H1 (cell line): ENCODE results near the gene MCEE. TPM values are rescaled to one million over a fixed set of nuclear protein-coding genes. Genes with fewer than 3 reads are reported as not detected.

Source experiments
- CTCF ChIA-PET: fragments of 300-600 bp; sonication (Branson Sonifier 250); formaldehyde crosslinking; loops from one replicate; lab custom pipeline; 2021; ENCODE audit not compliant: partially characterized antibody; lab: Charles Lee
- POLR2A ChIA-PET: fragments of 300-600 bp; sonication (Branson Sonifier 250); formaldehyde crosslinking; loops from one replicate; lab custom pipeline; 2021; ENCODE audit warnings: inconsistent platforms; ENCODE audit not compliant: partially characterized antibody; lab: Charles Lee
- DNase-seq, 2 experiments: peaks; one replicate each; pipeline versions ENCODE4 v3.0.0 to v3.0.0-alpha.2; 2010 to 2022; ENCODE audit warnings: low spot score in 2 of 2, low read depth in 1 of 2, mixed read lengths in 1 of 2
- FAIRE-seq: peaks from 2 replicates; lab custom pipeline; 2011; peaks lifted over from hg19 to GRCh38; lab: Jason Lieb, UNC
- H2AFZ ChIP-seq: 2 replicates; pipeline ENCODE4 v1.8.1; 2012; ENCODE audit warnings: low read length, inconsistent platforms
- H2AK5ac ChIP-seq: 2 replicates; pipeline ENCODE4 v1.6.1; 2013; ENCODE audit warnings: low read depth, low read length
- H2BK120ac ChIP-seq: replicated peaks from 2 replicates; pipeline ENCODE3; 2013; ENCODE audit warnings: low read depth, low read length, inconsistent platforms
- H2BK12ac ChIP-seq: 2 replicates; pipeline ENCODE4 v1.6.1; 2013; ENCODE audit warnings: low read depth, low read length
- H2BK15ac ChIP-seq: 2 replicates; pipeline ENCODE4 v1.6.1; 2013; ENCODE audit warnings: low read length
- H2BK20ac ChIP-seq: 2 replicates; pipeline ENCODE4 v1.6.1; 2013; ENCODE audit warnings: low read length
- H2BK5ac ChIP-seq: 2 replicates; pipeline ENCODE4 v1.6.1; 2013; ENCODE audit warnings: low read depth, low read length
- H3K14ac ChIP-seq: 2 replicates; pipeline ENCODE4 v1.6.1; 2013; ENCODE audit warnings: inconsistent platforms; ENCODE audit not compliant: insufficient read length
- H3K18ac ChIP-seq: 2 replicates; pipeline ENCODE4 v1.6.1; 2013; ENCODE audit warnings: low read length; ENCODE audit errors: extremely low read depth
- H3K23ac ChIP-seq: 2 replicates; pipeline ENCODE4 v1.6.1; 2013; ENCODE audit warnings: inconsistent platforms; ENCODE audit not compliant: insufficient read length
- H3K23me2 ChIP-seq: 2 replicates; pipeline ENCODE4 v1.6.1; 2013; ENCODE audit warnings: low read depth, low read length
- H3K27ac ChIP-seq: 2 replicates; pipeline ENCODE4 v1.6.1; 2011; ENCODE audit warnings: low read depth, low read length, inconsistent platforms
- H3K27me3 ChIP-seq, 4 experiments: replicated peaks in 1 of 4; 1 replicate in 1 of 4; 2 replicates in 3 of 4; pipeline versions ENCODE4 v1.6.1 to v1.8.1; 2011 to 2013; ENCODE audit warnings: low read length in 3 of 4, mild to moderate bottlenecking in 3 of 4, inconsistent platforms in 2 of 4, mixed read lengths in 2 of 4, moderate library complexity in 1 of 4; ENCODE audit not compliant: control insufficient read depth in 3 of 4, insufficient read depth in 3 of 4; ENCODE audit errors: extremely low read depth in 1 of 4
- H3K36me3 ChIP-seq, 4 experiments: 2 replicates each; pipeline versions ENCODE4 v1.6.1 to v1.8.1; 2011 to 2013; ENCODE audit warnings: mild to moderate bottlenecking in 4 of 4, low read length in 3 of 4, moderate library complexity in 2 of 4, control low read depth in 1 of 4, inconsistent platforms in 1 of 4; ENCODE audit not compliant: insufficient read depth in 4 of 4, control insufficient read depth in 2 of 4
- H3K4ac ChIP-seq: replicated peaks from 2 replicates; pipeline ENCODE3; 2013; ENCODE audit warnings: low read length, low read depth, mixed read lengths, inconsistent platforms; ENCODE audit not compliant: insufficient read length
- H3K4me1 ChIP-seq, 4 experiments: replicated peaks in 1 of 4; 1 replicate in 1 of 4; 2 replicates in 3 of 4; pipeline versions ENCODE4 v1.6.1 to v1.8.1; 2011 to 2013; ENCODE audit warnings: low read length in 3 of 4, inconsistent platforms in 2 of 4, mixed read lengths in 1 of 4; ENCODE audit not compliant: insufficient read depth in 4 of 4, control insufficient read depth in 3 of 4
- H3K4me2 ChIP-seq, 2 experiments: 2 replicates each; pipeline versions ENCODE4 v1.6.1 to v1.8.1; 2011 to 2013; ENCODE audit warnings: low read depth in 2 of 2, low read length in 2 of 2, control low read depth in 1 of 2, inconsistent platforms in 1 of 2, mild to moderate bottlenecking in 1 of 2; ENCODE audit not compliant: insufficient read depth in 1 of 2
- H3K4me3 ChIP-seq, 4 experiments: fragments of 200-600, 300-600 bp in 1 of 4; sonication (generic), shearing (Covaris generic), sonication (Bioruptor Twin) in 1 of 4; 2 replicates each; pipeline versions ENCODE4 v1.5.1 to v1.8.1; 2011 to 2016; ENCODE audit warnings: low read length in 4 of 4, low read depth in 3 of 4, control low read depth in 2 of 4, inconsistent platforms in 2 of 4, mild to moderate bottlenecking in 2 of 4, mixed read lengths in 1 of 4, moderate library complexity in 1 of 4; ENCODE audit not compliant: insufficient read depth in 2 of 4; ENCODE audit errors: extremely low read depth in 1 of 4
- H3K56ac ChIP-seq: replicated peaks from 2 replicates; pipeline ENCODE3; 2013; ENCODE audit warnings: low read depth, mild to moderate bottlenecking, mixed read lengths, low read length, inconsistent platforms; ENCODE audit not compliant: insufficient read length
- H3K79me1 ChIP-seq: 2 replicates; pipeline ENCODE4 v1.6.1; 2013; ENCODE audit warnings: low read depth, low read length, control low read depth
- H3K79me2 ChIP-seq, 2 experiments: 2 replicates each; pipeline versions ENCODE4 v1.6.1 to v1.8.1; 2012 to 2013; ENCODE audit warnings: low read length in 2 of 2, mild to moderate bottlenecking in 2 of 2, inconsistent platforms in 1 of 2; ENCODE audit not compliant: insufficient read depth in 2 of 2, control insufficient read depth in 1 of 2
- H3K9ac ChIP-seq, 4 experiments: replicated peaks in 1 of 4; 1 replicate in 1 of 4; 2 replicates in 3 of 4; pipeline versions ENCODE4 v1.6.1 to v1.8.1; 2011 to 2013; ENCODE audit warnings: low read depth in 3 of 4, low read length in 3 of 4, control low read depth in 2 of 4, mild to moderate bottlenecking in 2 of 4, moderate library complexity in 2 of 4, inconsistent platforms in 1 of 4; ENCODE audit errors: extremely low read depth in 1 of 4
- H3K9me3 ChIP-seq, 2 experiments: 2 replicates each; pipeline versions ENCODE4 v1.6.1 to v1.8.1; 2012 to 2013; ENCODE audit warnings: mild to moderate bottlenecking in 2 of 2, moderate library complexity in 2 of 2, control low read depth in 1 of 2, inconsistent platforms in 1 of 2, low read depth in 1 of 2, low read length in 1 of 2, mixed read lengths in 1 of 2; ENCODE audit not compliant: insufficient read depth in 2 of 2
- H4K20me1 ChIP-seq, 2 experiments: replicated peaks in 1 of 2; 2 replicates each; pipeline versions ENCODE3 to v1.8.1; 2011 to 2013; ENCODE audit warnings: inconsistent platforms in 2 of 2, low read length in 2 of 2, mild to moderate bottlenecking in 1 of 2; ENCODE audit not compliant: insufficient read depth in 2 of 2, control insufficient read depth in 1 of 2
- H4K5ac ChIP-seq: 2 replicates; pipeline ENCODE4 v1.6.1; 2013; ENCODE audit warnings: low read length, low read depth, mixed read lengths, inconsistent platforms; ENCODE audit not compliant: insufficient read length
- H4K8ac ChIP-seq: 2 replicates; pipeline ENCODE4 v1.8.0; 2013; ENCODE audit warnings: mild to moderate bottlenecking, moderate library complexity, low read length, inconsistent platforms; ENCODE audit not compliant: insufficient read depth; ENCODE audit errors: extremely low read depth
- H4K91ac ChIP-seq: replicated peaks from 2 replicates; pipeline ENCODE3; 2013; ENCODE audit warnings: low read length, mixed read lengths, inconsistent platforms; ENCODE audit not compliant: insufficient read length
- ATF2 ChIP-seq: IDR thresholded peaks from 2 replicates; pipeline ENCODE4 v1.6.1; 2012; ENCODE audit warnings: low read length, inconsistent platforms
- BCL11A ChIP-seq, 2 experiments: IDR thresholded peaks; one replicate each; pipeline ENCODE4 v1.6.1; 2011; ENCODE audit warnings: low read depth in 2 of 2, low read length in 2 of 2, mild to moderate bottlenecking in 2 of 2
- GABPA ChIP-seq: IDR thresholded peaks from 2 replicates; pipeline ENCODE4 v1.6.1; 2011; ENCODE audit warnings: mild to moderate bottlenecking, low read length, moderate library complexity, borderline replicate concordance; ENCODE audit not compliant: insufficient read depth
- NANOG ChIP-seq: IDR thresholded peaks from 2 replicates; pipeline ENCODE4 v1.6.1; 2011; ENCODE audit warnings: low read length, low read depth, mild to moderate bottlenecking, inconsistent platforms; ENCODE audit not compliant: insufficient read depth, poor library complexity, severe bottlenecking
- SP1 ChIP-seq: IDR thresholded peaks from 2 replicates; pipeline ENCODE4 v1.6.1; 2011; ENCODE audit warnings: low read depth, low read length
- SP4 ChIP-seq: IDR thresholded peaks from 2 replicates; pipeline ENCODE4 v1.6.1; 2012; ENCODE audit warnings: low read length, inconsistent platforms
- SUZ12 ChIP-seq: fragments of 200-600 bp; sonication (generic); IDR thresholded peaks from 2 replicates; pipeline ENCODE4 v1.6.1; 2012; ENCODE audit warnings: mild to moderate bottlenecking, inconsistent platforms, low read length, moderate library complexity, mixed read lengths
- TEAD4 ChIP-seq: IDR thresholded peaks from 2 replicates; pipeline ENCODE4 v1.6.1; 2012; ENCODE audit warnings: low read depth, low read length, inconsistent platforms, mixed read lengths
- USF2 ChIP-seq: IDR thresholded peaks from 2 replicates; pipeline ENCODE4 v1.6.1; 2011; ENCODE audit warnings: low read length, improper control_type of control experiment
- WGBS, 2 experiments: shearing (Covaris generic) in 1 of 2; methylation state at CpG; one replicate each; pipeline versions ENCODE4 v1.1.6 to v1.1.7; 2013 to 2015; ENCODE audit warnings: low lambda C conversion rate in 2 of 2, mixed read lengths in 2 of 2, inconsistent platforms in 1 of 2, low coverage in 1 of 2, missing lambda C conversion rate in 1 of 2; ENCODE audit not compliant: insufficient replicate concordance in 2 of 2, insufficient coverage in 1 of 2, insufficient read length in 1 of 2; ENCODE audit errors: extremely low coverage in 1 of 2, missing lambda C conversion rate in 1 of 2; 5-methylcytosine and 5-hydroxymethylcytosine counted together
- polyA plus RNA-seq, 7 experiments: library from polyadenylated mRNA; depleted of rRNA in 3 of 7; stranded (reverse) in 5 of 7; unstranded in 2 of 7; fragments of >200 nt in 5 of 7; fragments of 200-250 nt in 2 of 7; gene quantifications; 1 replicate in 5 of 7; 2 replicates in 1 of 7; 4 replicates in 1 of 7; pipeline versions ENCODE4 v1.2.1 to v1.2.3, GENCODE V29; 2011 to 2013; ENCODE audit warnings: missing spikeins in 2 of 7, mixed read lengths in 2 of 7
- total RNA-seq: library from RNA; stranded (reverse); fragmentation: NEBNext Ultra II Directional; extraction: Animal tissue kit (Norgen Biotek cat#: 25700); gene quantifications from 2 replicates; pipeline ENCODE4 v1.2.1, GENCODE V29; 2021

The MCEE gene
- total and polyA plus RNA-seq, 2 of the 8 experiments (the other 6 are each of a cell fraction or from before 2014, with no cell fraction given): 7.3 to 14.1 TPM

- no peak overlapping the region for H3K4me3 ChIP-seq
- no peak overlapping the region for H3K14ac ChIP-seq
- H3K27me3 ChIP-seq: no peaks in the 10 kb centered on the region
- no peaks in the 10 kb centered on the region for H3K36me3 ChIP-seq
- no peak overlapping the region for H3K9ac ChIP-seq
- no peaks in the 10 kb centered on the region for H4K20me1 ChIP-seq
- H3K79me1 ChIP-seq: no peaks in the 10 kb centered on the region
- no peak overlapping the region for H3K56ac ChIP-seq
- H2AFZ ChIP-seq: 0 out of 2 replicates have a peak overlapping the region, but pooled peaks have one; percentile 23
- H4K5ac ChIP-seq: no peak overlapping the region
- DNase-seq (peak in 1 of 2 experiments; percentile 72), FAIRE-seq (peak; percentile 89)
- no peak overlapping the region for H2BK15ac ChIP-seq
- no peaks in the 10 kb centered on the region for H3K79me2 ChIP-seq
- H3K18ac ChIP-seq: no peak overlapping the region
- H2AK5ac ChIP-seq: no peak overlapping the region
- H2BK5ac ChIP-seq: peak overlapping the region; percentile 63; the same call in 1 of the 2 replicates
- H2BK12ac ChIP-seq: peak overlapping the region; percentile 18; the same call in 1 of the 2 replicates
- CTCF ChIA-PET: interaction anchor here (0.8 to 8.2 kb wide), 10 partner anchors 11 to 102 kb away, joined by 3 to 100 read pairs (median 4); partner anchors contain the start of gene NAGK
- peaks cover 0 to 7% (median 5%) of the 10 kb centered on the region in 4 experiments; a peak in 4 of 7 replicates for H3K4me1 ChIP-seq
- no peak overlapping the region for H4K91ac ChIP-seq
- no peak overlapping the region for H4K8ac ChIP-seq
- H3K4me2 ChIP-seq: peak overlapping the region; percentile 10 to 44; a peak in 3 of 4 replicates
- H2BK120ac ChIP-seq: no peak overlapping the region
- H3K4ac ChIP-seq: no peak overlapping the region
- H3K9me3 ChIP-seq: no peaks in the 10 kb centered on the region
- H3K27ac ChIP-seq: no peak overlapping the region
- 53% methylated on average over 6 of the region's 6 CpGs; no CpG with 5 or more reads in 1 of the 2 experiments for WGBS, 2 experiments
- H2BK20ac ChIP-seq: no peak overlapping the region
- no peaks in the 10 kb centered on the region for H3K23me2 ChIP-seq
- POLR2A ChIA-PET: interaction anchor here (0.8 to 3.8 kb wide), 6 partner anchors 14 to 32 kb away, joined by 3 to 18 read pairs (median 4); partner anchors contain the start of gene MCEE
- no peak overlapping the region for H3K23ac ChIP-seq
- TF ChIP-seq BCL11A (IDR thresholded peaks at IDR 0.05; ENCODE audit: low read depth in 2 of 2, low read length in 2 of 2): no peak
- 0 out of 2 replicates have a peak, but pooled peaks have one; percentile 18 for TF ChIP-seq SP1
- peak; percentile 95 for TF ChIP-seq TEAD4
- no peak for TF ChIP-seq SP4
- no peak for TF ChIP-seq SUZ12
- peak; percentile 59 for TF ChIP-seq NANOG
- TF ChIP-seq USF2: peak; percentile 25; the same call in 1 of the 2 replicates
- no peak for TF ChIP-seq GABPA
- TF ChIP-seq ATF2: 0 out of 2 replicates have a peak, but pooled peaks have one; percentile 44
Measured at GRCh38 chr2:71102981-71103681, 26.9 kb downstream of the MCEE start.
